GM12891 (cell line): ENCODE results near the gene CDC7. TPM values are rescaled to one million over a fixed set of nuclear protein-coding genes. Genes with fewer than 3 reads are reported as not detected.
"Not testable (repeated sequence)": the region's sequence is repeated elsewhere in the genome, so short reads cannot be mapped to it uniquely, and the experiment has no call there.

Source experiments
- DNase-seq: peaks from one replicate; pipeline ENCODE4 v3.0.0; 2011; ENCODE audit warnings: low spot score; ENCODE audit not compliant: insufficient read length
- FAIRE-seq: peaks from 2 replicates; lab custom pipeline; 2011; peaks lifted over from hg19 to GRCh38; lab: Jason Lieb, UNC
- PAX5 ChIP-seq: IDR thresholded peaks from 2 replicates; pipeline ENCODE4 v1.6.1; 2011; ENCODE audit warnings: low read length, moderate library complexity, mild to moderate bottlenecking; ENCODE audit not compliant: insufficient read depth, severe bottlenecking
- POLR2A ChIP-seq: IDR thresholded peaks from 2 replicates; pipeline ENCODE4 v1.6.1; 2011; ENCODE audit warnings: low read depth, low read length, control low read depth
- POLR2AphosphoS5 ChIP-seq: IDR thresholded peaks from 2 replicates; pipeline ENCODE4 v1.6.1; 2011; ENCODE audit warnings: low read depth, low read length, control low read depth
- POU2F2 ChIP-seq: IDR thresholded peaks from 2 replicates; pipeline ENCODE4 v1.6.1; 2011; ENCODE audit warnings: low read depth, mild to moderate bottlenecking, control low read depth, low read length, moderate library complexity
- SPI1 ChIP-seq: IDR thresholded peaks from 2 replicates; pipeline ENCODE4 v1.6.1; 2011; ENCODE audit warnings: low read depth, low read length, control low read depth
- TAF1 ChIP-seq: IDR thresholded peaks from 2 replicates; pipeline ENCODE4 v1.6.1; 2011; ENCODE audit warnings: low read depth, low read length, control low read depth
- polyA plus RNA-seq: library from polyadenylated mRNA; unstranded; fragments of >200 nt; gene quantifications from one replicate; pipeline ENCODE4 v1.2.1, GENCODE V29; 2012; ENCODE audit warnings: low read depth, missing spikeins, inconsistent platforms; ENCODE audit not compliant: missing spikeins

Gene CDC7
- polyA plus RNA-seq: 9.2 TPM

GRCh38 chr1:91500756-91501522 is at the start of gene CDC7:
CDC7 (plus strand) TSS chr1:91500851; CDS start chr1:91501717, 866 bp downstream.
- FAIRE-seq (no peak), DNase-seq (peak; percentile 65)
- TF ChIP-seq POLR2A (peak; percentile 75), PAX5 (no peak), SPI1 (peak; percentile 32; the same call in 1 of the 2 replicates), POLR2AphosphoS5 (peak; percentile 68), POU2F2 (no peak), TAF1 (no peak)

GRCh38 chr1:91454136-91454535 is 46.5 kb upstream of the CDC7 start:
- FAIRE-seq (no peak), DNase-seq (no peak)
- TF ChIP-seq PAX5 (no peak), POLR2A (no peak), TAF1 (no peak), SPI1 (no peak), POLR2AphosphoS5 (no peak), POU2F2 (no peak)

- DNase-seq (no peak), FAIRE-seq (no peak)
- no peak for TF ChIP-seq POU2F2
- no peak for TF ChIP-seq PAX5
- TF ChIP-seq POLR2AphosphoS5: no peak
- TF ChIP-seq POLR2A: no peak
- no peak for TF ChIP-seq TAF1
- no peak for TF ChIP-seq SPI1
These were observed 45.3 kb upstream of the CDC7 start for GRCh38 chr1:91455334-91455733.

GRCh38 chr1:91455896-91456295 is 44.8 kb upstream of the CDC7 start:
- no peak for DNase-seq
- FAIRE-seq: no peak

GRCh38 chr1:91465350-91465749 is 35.3 kb upstream of the CDC7 start:
- FAIRE-seq, DNase-seq: not testable (repeated sequence)

More at GRCh38 chr1:91455896-91456295, 44.8 kb upstream of the CDC7 start:
- no peak for TF ChIP-seq SPI1
- TF ChIP-seq POU2F2: no peak

GRCh38 chr1:91476533-91477217 is 24.0 kb upstream of the CDC7 start:
- FAIRE-seq (no peak), DNase-seq (no peak)
- TF ChIP-seq POLR2A: no peak
- TF ChIP-seq POU2F2: no peak
- TF ChIP-seq TAF1: no peak
- no peak for TF ChIP-seq SPI1
- no peak for TF ChIP-seq POLR2AphosphoS5
- TF ChIP-seq PAX5: no peak

GRCh38 chr1:91487469-91487868 is 13.2 kb upstream of the CDC7 start:
- DNase-seq: no peak
- no peak for FAIRE-seq

GRCh38 chr1:91490501-91490900 is 10.2 kb upstream of the CDC7 start:
- no peak for DNase-seq
- TF ChIP-seq SPI1: no peak
- TF ChIP-seq POU2F2: no peak
- no peak for TF ChIP-seq PAX5
- no peak for TF ChIP-seq TAF1
- no peak for TF ChIP-seq POLR2AphosphoS5
- no peak for TF ChIP-seq POLR2A
- FAIRE-seq: no peak

More at GRCh38 chr1:91487469-91487868, 13.2 kb upstream of the CDC7 start:
- TF ChIP-seq TAF1: no peak
- TF ChIP-seq POLR2AphosphoS5: no peak
- TF ChIP-seq PAX5: no peak
- TF ChIP-seq POU2F2: no peak
- TF ChIP-seq SPI1: no peak
- no peak for TF ChIP-seq POLR2A

GRCh38 chr1:91498035-91498434 is 2.6 kb upstream of the CDC7 start:
- TF ChIP-seq PAX5: no peak
- no peak for TF ChIP-seq POLR2A
- TF ChIP-seq SPI1: no peak
- FAIRE-seq: no peak

More at GRCh38 chr1:91498035-91498434, 2.6 kb upstream of the CDC7 start:
- no peak for DNase-seq
